Measurements from ENCODE around the gene ZNF654.

ZNF654 gene

GRCh38 chr3:88192631-88193030 is 133.6 kb downstream of the ZNF654 start:
- no peak for DNase-seq (ENCODE audit: low read depth in 3 of 3, low spot score in 1 of 3)
